Measurements from ENCODE around the gene RDH8. TPM values are rescaled to one million over a fixed set of nuclear protein-coding genes. Genes with fewer than 3 reads are reported as not detected.

Gene RDH8
- total and polyA plus RNA-seq, 2 of the 8 experiments (the other 6 are each of a cell fraction or from before 2014, with no cell fraction given), result 0.38 TPM; not detected in 1

DNA sequence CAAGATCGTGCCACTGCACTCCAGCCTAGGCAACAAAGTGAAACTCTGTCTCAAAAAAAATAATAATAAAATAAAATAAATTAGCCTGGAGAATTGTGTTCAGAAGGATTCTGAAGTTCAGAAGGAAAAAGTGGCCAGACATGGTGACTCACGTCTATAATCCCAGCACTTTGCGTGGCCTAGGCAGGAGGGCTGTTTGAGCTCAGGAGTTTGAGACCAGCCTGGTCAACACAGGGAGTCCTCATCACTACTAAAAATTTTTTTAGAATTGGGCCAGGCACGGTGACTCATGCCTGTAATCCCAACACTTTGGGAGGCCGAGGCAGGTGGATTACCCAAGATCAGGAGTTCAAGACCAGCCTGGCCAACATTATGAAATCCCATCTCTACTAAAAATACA lies 6.0 kb downstream of the RDH8 start:
- DNase-seq (ENCODE audit: low read depth in 1 of 2, low spot score in 2 of 2), result no peak
- H2BK12ac ChIP-seq (ENCODE audit: low read depth, low read length), result no peak overlapping the region
- no peak overlapping the region for H3K9ac ChIP-seq (replicated peaks in 1 of 4; ENCODE audit: extremely low read depth in 1 of 4, low read depth in 3 of 4, low read length in 3 of 4)
- no peak overlapping the region for H2BK5ac ChIP-seq (ENCODE audit: low read depth, low read length)
- no peak overlapping the region for H3K4me3 ChIP-seq (ENCODE audit: extremely low read depth in 1 of 4, insufficient read depth in 2 of 4, low read depth in 3 of 4, low read length in 4 of 4)
- no peak overlapping the region for H3K4ac ChIP-seq (replicated peaks; ENCODE audit: insufficient read length, low read depth, low read length)
- H3K36me3 ChIP-seq (ENCODE audit: control insufficient read depth in 2 of 4, insufficient read depth in 4 of 4, low read length in 3 of 4), result no peaks in the 10 kb centered on the region
- TF ChIP-seq CEBPB (IDR thresholded peaks at IDR 0.05; ENCODE audit: low read depth, low read length) (no peak), HDAC2 (IDR thresholded peaks at IDR 0.05; ENCODE audit: borderline replicate concordance in 1 of 2, low read depth in 2 of 2, low read length in 2 of 2) (no peak)
- ChIA-PET CTCF (ENCODE audit: partially characterized antibody) (interaction anchor here (1.4 to 8.8 kb wide), 4 partner anchors 8 to 88 kb away, joined by 4 to 45 read pairs (median 18); no protein-coding TSS in a partner anchor), POLR2A (ENCODE audit: partially characterized antibody) (interaction anchor here (1.8 kb wide), 1 partner anchor 10 kb away, joined by 7 read pairs; no protein-coding TSS in a partner anchor)
- no peak overlapping the region for H3K18ac ChIP-seq (ENCODE audit: extremely low read depth, low read length)
- H3K56ac ChIP-seq (replicated peaks; ENCODE audit: insufficient read length, low read depth, low read length), result no peak overlapping the region
- H4K8ac ChIP-seq (ENCODE audit: extremely low read depth, insufficient read depth, low read length), result no peak overlapping the region
- no peak overlapping the region for H3K4me2 ChIP-seq (ENCODE audit: insufficient read depth in 1 of 2, low read depth in 2 of 2, low read length in 2 of 2)
- no peak overlapping the region for H2AK5ac ChIP-seq (ENCODE audit: low read depth, low read length)
- H2BK15ac ChIP-seq (ENCODE audit: low read length), result no peak overlapping the region
- H2AFZ ChIP-seq (ENCODE audit: low read length), result no peak overlapping the region
- no peak overlapping the region for H2BK120ac ChIP-seq (replicated peaks; ENCODE audit: low read depth, low read length)
- H3K79me1 ChIP-seq (ENCODE audit: low read depth, low read length), result no peaks in the 10 kb centered on the region
- H4K20me1 ChIP-seq (replicated peaks in 1 of 2; ENCODE audit: control insufficient read depth in 1 of 2, insufficient read depth in 2 of 2, low read length in 2 of 2), result no peaks in the 10 kb centered on the region
- no peaks in the 10 kb centered on the region for H3K27me3 ChIP-seq (replicated peaks in 1 of 4; ENCODE audit: control insufficient read depth in 3 of 4, extremely low read depth in 1 of 4, insufficient read depth in 3 of 4, low read length in 3 of 4)
- H3K23me2 ChIP-seq (ENCODE audit: low read depth, low read length), result no peaks in the 10 kb centered on the region
- FAIRE-seq, result no peak
- no peak overlapping the region for H3K14ac ChIP-seq (ENCODE audit: insufficient read length)
- no peak overlapping the region for H3K23ac ChIP-seq (ENCODE audit: insufficient read length)
- no peak overlapping the region for H4K91ac ChIP-seq (replicated peaks; ENCODE audit: insufficient read length, low read length)
- no peak overlapping the region for H3K27ac ChIP-seq (ENCODE audit: low read depth, low read length)
- H2BK20ac ChIP-seq (ENCODE audit: low read length), result no peak overlapping the region
- H4K5ac ChIP-seq (ENCODE audit: insufficient read length, low read depth, low read length), result no peak overlapping the region
- H3K9me3 ChIP-seq (ENCODE audit: insufficient read depth in 2 of 2, low read depth in 1 of 2, low read length in 1 of 2), result no peaks in the 10 kb centered on the region
- no peaks in the 10 kb centered on the region for H3K79me2 ChIP-seq (ENCODE audit: control insufficient read depth in 1 of 2, insufficient read depth in 2 of 2, low read length in 2 of 2)
- H3K4me1 ChIP-seq (replicated peaks in 1 of 4; ENCODE audit: control insufficient read depth in 3 of 4, insufficient read depth in 4 of 4, low read length in 3 of 4), result no peaks in the 10 kb centered on the region
- 89% methylated on average over 5 of the region's 5 CpGs; no CpG with 5 or more reads in 1 of the 2 experiments for WGBS, 2 experiments (ENCODE audit: extremely low coverage in 1 of 2, insufficient coverage in 1 of 2, insufficient read length in 1 of 2, insufficient replicate concordance in 2 of 2, low coverage in 1 of 2, low lambda C conversion rate in 2 of 2, missing lambda C conversion rate in 1 of 2)

Data from H1 (cell line).